Pericardium fibroblast (primary cell): ENCODE measurements around the gene ARPIN. TPM values are rescaled to one million over a fixed set of nuclear protein-coding genes. Genes with fewer than 3 reads are reported as not detected.

Experiments
- total RNA-seq: library from RNA; depleted of rRNA; stranded (reverse); fragments of >200 nt; gene quantifications from 2 replicates; pipeline ENCODE4 v1.2.3, GENCODE V29; 2015

ARPIN gene
- total RNA-seq = 9.8 and 14.0 TPM in 2 replicates

DNA sequence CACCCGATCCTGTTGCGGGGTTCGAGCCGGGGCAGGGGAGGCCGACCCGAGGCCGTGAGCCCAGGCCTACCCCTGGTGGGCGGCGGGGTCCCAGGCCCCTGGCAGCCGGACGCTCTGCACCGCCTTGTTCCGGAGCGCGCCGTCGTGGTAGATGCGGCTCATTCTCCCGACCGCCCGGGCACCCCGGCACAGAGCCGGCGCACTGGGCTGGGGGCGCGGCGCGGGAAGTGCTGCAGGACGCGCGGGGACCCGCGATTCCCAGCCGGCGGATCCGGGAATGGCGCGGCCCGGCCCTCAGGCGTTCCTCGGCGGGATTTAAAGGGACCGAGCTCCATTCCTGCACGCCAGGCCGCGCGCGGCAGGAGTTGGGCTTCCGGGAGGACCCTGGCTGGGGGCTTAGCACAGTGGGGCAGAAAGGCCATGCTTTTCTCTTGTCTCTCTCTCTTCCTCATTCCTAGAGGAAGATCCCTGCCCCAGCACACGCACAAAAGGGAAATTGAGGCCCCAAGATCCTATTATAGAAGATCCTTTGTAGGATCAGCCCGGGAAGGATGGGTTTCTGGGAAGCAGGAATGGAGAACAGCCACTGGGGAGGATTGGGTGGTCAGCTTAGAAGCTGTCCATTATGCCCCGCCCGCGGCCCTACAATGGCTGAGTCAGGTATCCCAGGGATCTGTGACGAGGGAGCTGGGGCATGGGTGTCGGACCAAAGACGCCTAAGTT lies at the start of gene ARPIN:
Gene ARPIN, minus strand, starts transcription at position 279 of the 723 bp plus-strand sequence. Its CDS starts 117 bp downstream, at position 162.

DNA sequence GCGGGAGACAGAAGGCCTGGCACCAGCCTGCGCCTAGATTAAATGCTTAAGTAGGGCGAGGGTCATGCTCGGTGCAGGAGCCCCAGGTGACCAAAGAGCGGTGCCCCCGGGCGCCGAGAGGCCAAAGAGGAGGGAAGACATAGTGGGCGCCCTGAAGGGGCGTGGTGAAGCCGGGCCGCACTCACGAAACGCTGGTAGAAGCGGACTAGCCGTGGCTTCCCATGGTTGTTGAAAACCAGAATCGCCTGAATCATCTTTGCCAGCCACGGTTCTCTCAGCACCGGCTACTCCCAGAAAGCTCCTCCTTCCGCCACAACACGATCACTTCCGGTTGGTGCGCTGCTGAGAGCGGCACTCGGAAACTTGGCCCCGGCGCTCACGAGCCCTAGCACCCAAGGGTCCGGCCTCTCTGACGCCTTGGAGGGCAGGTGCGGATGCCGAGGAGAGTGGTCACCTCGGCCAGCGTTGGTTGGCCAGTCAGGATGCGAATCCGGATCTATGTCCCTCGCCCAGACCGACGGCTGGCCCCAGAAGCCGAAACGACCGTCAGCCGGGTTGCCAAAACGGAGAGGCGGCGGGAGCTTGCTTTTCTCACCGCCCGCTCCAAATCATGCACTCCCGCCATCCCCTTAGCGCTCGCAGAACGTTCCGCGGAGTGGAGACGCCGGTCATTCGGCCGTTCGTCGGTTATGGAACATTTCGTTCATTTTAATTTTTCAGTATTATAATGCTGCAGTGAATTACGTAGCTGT lies 18.9 kb downstream of the ARPIN start, which contains the start of gene AP3S2:
Gene AP3S2, minus strand, starts transcription at position 299 of the 752 bp plus-strand sequence. Its CDS starts 45 bp downstream, at position 254.

Other genes starting within 250 kb of the ARPIN start
- gene PLIN1, start 233.6 kb downstream of the ARPIN start, total RNA-seq = 0.26 and 1.2 TPM in 2 replicates
- 3.6 and 5.1 TPM in 2 replicates for gene PEX11A, start 222.2 kb downstream of the ARPIN start, total RNA-seq
- gene WDR93, start 222.1 kb downstream of the ARPIN start, total RNA-seq = not detected in 2 replicates
- gene MESP1, start 161.7 kb downstream of the ARPIN start, total RNA-seq = 0.23 and 0.26 TPM in 2 replicates
- gene MESP2, start 136.6 kb downstream of the ARPIN start, total RNA-seq = 0.23 and 0.68 TPM in 2 replicates
- 210 and 233 TPM in 2 replicates for gene ANPEP, start 98.1 kb downstream of the ARPIN start, total RNA-seq
- gene AP3S2, start 19.0 kb downstream of the ARPIN start, total RNA-seq = 15.2 and 27.3 TPM in 2 replicates
- gene ZNF710, start 88.4 kb upstream of the ARPIN start, total RNA-seq = 5.8 and 8.3 TPM in 2 replicates
- gene IDH2, start 189.5 kb upstream of the ARPIN start, total RNA-seq = 46.3 and 56.2 TPM in 2 replicates